HepG2 (cell line): ENCODE results near the gene AAMP. TPM values are rescaled to one million over a fixed set of nuclear protein-coding genes. Genes with fewer than 3 reads are reported as not detected.

Experiments used
- AGO2 ChIP-seq: fragments of 200-400 bp; formaldehyde crosslinking; optimal IDR thresholded peaks from 2 replicates; pipeline ENCODE3; 2017; ENCODE audit warnings: mild to moderate bottlenecking, low read depth, low read length, moderate library complexity
- BCL6 ChIP-seq: IDR thresholded peaks from 2 replicates; pipeline ENCODE4 v1.6.1; 2016; ENCODE audit warnings: missing genetic modification reagents, missing compliant biosample characterization
- EEA1 ChIP-seq: sonication (generic); formaldehyde crosslinking; IDR thresholded peaks from 2 replicates; pipeline ENCODE4 v1.5.1; 2020; ENCODE audit warnings: mild to moderate bottlenecking, missing genetic modification reagents, borderline replicate concordance
- FOXA1 ChIP-seq, 2 experiments: fragments of 450-650 bp in 1 of 2; sonication (generic) in 1 of 2; formaldehyde crosslinking in 1 of 2; IDR thresholded peaks; 2 replicates each; pipeline versions ENCODE4 v1.4.0 to v1.6.1; 2016 to 2020; ENCODE audit warnings: missing genetic modification reagents in 1 of 2
- FOXO1 ChIP-seq: sonication (generic); formaldehyde crosslinking; IDR thresholded peaks from 2 replicates; pipeline ENCODE4 v1.4.0; 2020; ENCODE audit warnings: missing genetic modification reagents
- GFI1 ChIP-seq: sonication (generic); formaldehyde crosslinking; IDR thresholded peaks from 2 replicates; pipeline ENCODE4 v1.5.0; 2020; ENCODE audit warnings: missing genetic modification reagents, mild to moderate bottlenecking, borderline replicate concordance
- RXRB ChIP-seq: IDR thresholded peaks from 2 replicates; pipeline ENCODE4 v1.6.1; 2016; ENCODE audit warnings: borderline replicate concordance, missing genetic modification reagents, missing compliant biosample characterization
- SOX5 ChIP-seq: IDR thresholded peaks from 2 replicates; pipeline ENCODE4 v1.6.1; 2016; ENCODE audit warnings: borderline replicate concordance
- ZFP82 ChIP-seq: sonication (generic); formaldehyde crosslinking; IDR thresholded peaks from 2 replicates; pipeline ENCODE4 v1.5.1; 2020; ENCODE audit warnings: mild to moderate bottlenecking, missing genetic modification reagents, borderline replicate concordance
- ZFX ChIP-seq: sonication (generic); formaldehyde crosslinking; IDR thresholded peaks from 2 replicates; pipeline ENCODE4 v1.4.0; 2020; ENCODE audit warnings: mild to moderate bottlenecking, low read depth, missing genetic modification reagents, moderate library complexity
- ZMYM3 ChIP-seq: sonication (generic); formaldehyde crosslinking; IDR thresholded peaks from 2 replicates; pipeline ENCODE4 v1.5.1; 2020; ENCODE audit warnings: mild to moderate bottlenecking, missing genetic modification reagents
- ZNF207 ChIP-seq: fragments of 450-650 bp; IDR thresholded peaks from 2 replicates; pipeline ENCODE4 v1.6.1; 2016; ENCODE audit warnings: antibody characterized with exemption, borderline replicate concordance
- ZNF432 ChIP-seq: sonication (generic); formaldehyde crosslinking; IDR thresholded peaks from 2 replicates; pipeline ENCODE4 v1.5.0; 2020; ENCODE audit warnings: missing genetic modification reagents, mild to moderate bottlenecking, borderline replicate concordance
- ZNF468 ChIP-seq: sonication (generic); formaldehyde crosslinking; IDR thresholded peaks from 2 replicates; pipeline ENCODE4 v1.8.0; 2022; ENCODE audit warnings: mild to moderate bottlenecking, moderate library complexity, missing genetic modification reagents
- ZNF674 ChIP-seq: sonication (generic); formaldehyde crosslinking; IDR thresholded peaks from 2 replicates; pipeline ENCODE4 v1.5.0; 2020; ENCODE audit warnings: low read depth, mild to moderate bottlenecking, missing genetic modification reagents
- polyA plus RNA-seq, 8 experiments: library from polyadenylated mRNA; depleted of rRNA in 3 of 8; stranded (reverse) in 7 of 8; unstranded in 1 of 8; fragments of >200 nt; fragmentation: Illumina TruSeq in 4 of 8; extraction: Trizol in 4 of 8; gene quantifications; 2 replicates each; pipeline versions ENCODE4 v1.2.1 to v1.2.3, GENCODE V29; 2011 to 2016; ENCODE audit warnings: low read depth in 4 of 8, missing spikeins in 1 of 8, mixed read lengths in 1 of 8; ENCODE audit not compliant: insufficient read depth in 1 of 8
- total RNA-seq, 5 experiments: library from RNA; depleted of rRNA; stranded (reverse); fragments of >200 nt; fragmentation: Illumina TruSeq; extraction: Trizol; gene quantifications; 2 replicates each; pipeline ENCODE4 v1.2.3, GENCODE V29; 2016; ENCODE audit warnings: low read depth in 1 of 5
- TF ChIP-seq, protein P1 (sequence below), 2 experiments: sonication (generic) in 1 of 2; formaldehyde crosslinking in 1 of 2; IDR thresholded peaks; 2 replicates each; pipeline versions ENCODE4 v1.4.0 to v1.6.1; 2018 to 2020; ENCODE audit warnings: missing genetic modification reagents in 2 of 2, borderline replicate concordance in 1 of 2, low read depth in 1 of 2, mild to moderate bottlenecking in 1 of 2, missing biosample characterization in 1 of 2
- TF ChIP-seq, protein P2 (sequence below): sonication (generic); formaldehyde crosslinking; IDR thresholded peaks from 2 replicates; pipeline ENCODE4 v1.9.0; 2021; ENCODE audit warnings: missing genetic modification reagents, borderline replicate concordance
- TF ChIP-seq, protein P3 (sequence below): sonication (generic); formaldehyde crosslinking; IDR thresholded peaks from 2 replicates; pipeline ENCODE4 v1.5.1; 2020; ENCODE audit warnings: missing genetic modification reagents, mild to moderate bottlenecking, borderline replicate concordance
- TF ChIP-seq, protein P4 (sequence below): sonication (generic); formaldehyde crosslinking; IDR thresholded peaks from 2 replicates; pipeline ENCODE4 v1.9.0; 2022; ENCODE audit warnings: low read depth, missing genetic modification reagents

AAMP gene
- total and polyA plus RNA-seq, 2 of the 13 experiments (the other 11 are each of a cell fraction or from before 2014, with no cell fraction given) = 110 to 186 TPM

DNA sequence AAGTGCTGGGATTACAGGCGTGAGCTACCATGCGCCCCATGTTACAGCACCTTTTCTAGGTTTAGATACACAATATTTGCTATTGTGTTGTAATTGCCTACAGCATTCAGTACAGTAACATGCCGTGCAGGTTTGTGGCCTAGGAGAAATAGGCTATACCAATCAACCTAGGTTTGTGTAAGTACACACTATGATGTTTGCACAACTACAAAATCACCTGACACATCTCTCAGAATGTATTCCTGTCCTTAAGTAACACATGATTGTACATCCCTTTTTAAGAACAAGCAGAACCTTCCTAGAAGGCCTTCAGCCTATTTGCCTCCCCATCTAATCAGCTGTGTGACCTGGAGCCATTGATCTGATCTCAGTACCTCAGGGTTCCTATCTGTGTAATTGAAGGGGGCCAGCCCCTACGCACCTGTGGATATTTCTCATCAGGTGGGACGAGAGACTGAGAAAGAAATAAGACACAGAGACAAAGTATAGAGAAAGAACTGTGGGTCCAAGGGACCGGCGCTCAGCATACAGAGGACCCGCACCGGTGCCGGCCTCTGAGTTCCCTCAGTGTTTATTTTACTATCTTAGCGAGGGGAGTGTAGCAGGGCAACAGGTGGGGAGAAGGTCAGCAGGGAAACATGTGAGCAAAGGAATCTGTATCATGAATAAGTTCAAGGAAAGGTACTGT, 41.1 kb upstream of the AAMP start (continued):
- TF ChIP-seq, protein P1, sequence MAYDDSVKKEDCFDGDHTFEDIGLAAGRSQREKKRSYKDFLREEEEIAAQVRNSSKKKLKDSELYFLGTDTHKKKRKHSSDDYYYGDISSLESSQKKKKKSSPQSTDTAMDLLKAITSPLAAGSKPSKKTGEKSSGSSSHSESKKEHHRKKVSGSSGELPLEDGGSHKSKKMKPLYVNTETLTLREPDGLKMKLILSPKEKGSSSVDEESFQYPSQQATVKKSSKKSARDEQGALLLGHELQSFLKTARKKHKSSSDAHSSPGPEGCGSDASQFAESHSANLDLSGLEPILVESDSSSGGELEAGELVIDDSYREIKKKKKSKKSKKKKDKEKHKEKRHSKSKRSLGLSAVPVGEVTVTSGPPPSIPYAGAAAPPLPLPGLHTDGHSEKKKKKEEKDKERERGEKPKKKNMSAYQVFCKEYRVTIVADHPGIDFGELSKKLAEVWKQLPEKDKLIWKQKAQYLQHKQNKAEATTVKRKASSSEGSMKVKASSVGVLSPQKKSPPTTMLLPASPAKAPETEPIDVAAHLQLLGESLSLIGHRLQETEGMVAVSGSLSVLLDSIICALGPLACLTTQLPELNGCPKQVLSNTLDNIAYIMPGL (CRISPR knock-in tag; IDR thresholded peaks at IDR 0.05; ENCODE audit: borderline replicate concordance in 1 of 2, low read depth in 1 of 2) = 0 out of 4 replicates have a peak, but pooled peaks of 1 of the 2 experiments have one; percentile 25
- peak; percentile 15; the same call in 1 of the 2 replicates for TF ChIP-seq FOXO1 (CRISPR knock-in tag)
- no peak for TF ChIP-seq ZNF468
- TF ChIP-seq ZMYM3 (CRISPR knock-in tag) = 0 out of 2 replicates have a peak, but pooled peaks have one; percentile 27
- TF ChIP-seq ZNF674 (CRISPR knock-in tag) = no peak
- TF ChIP-seq GFI1 (CRISPR knock-in tag) = no peak
- TF ChIP-seq AGO2 = no peak
- no peak for TF ChIP-seq ZNF207
- 0 out of 2 replicates have a peak, but pooled peaks have one; percentile 14 for TF ChIP-seq SOX5
- TF ChIP-seq EEA1 (CRISPR knock-in tag) = no peak
- TF ChIP-seq, protein P2, sequence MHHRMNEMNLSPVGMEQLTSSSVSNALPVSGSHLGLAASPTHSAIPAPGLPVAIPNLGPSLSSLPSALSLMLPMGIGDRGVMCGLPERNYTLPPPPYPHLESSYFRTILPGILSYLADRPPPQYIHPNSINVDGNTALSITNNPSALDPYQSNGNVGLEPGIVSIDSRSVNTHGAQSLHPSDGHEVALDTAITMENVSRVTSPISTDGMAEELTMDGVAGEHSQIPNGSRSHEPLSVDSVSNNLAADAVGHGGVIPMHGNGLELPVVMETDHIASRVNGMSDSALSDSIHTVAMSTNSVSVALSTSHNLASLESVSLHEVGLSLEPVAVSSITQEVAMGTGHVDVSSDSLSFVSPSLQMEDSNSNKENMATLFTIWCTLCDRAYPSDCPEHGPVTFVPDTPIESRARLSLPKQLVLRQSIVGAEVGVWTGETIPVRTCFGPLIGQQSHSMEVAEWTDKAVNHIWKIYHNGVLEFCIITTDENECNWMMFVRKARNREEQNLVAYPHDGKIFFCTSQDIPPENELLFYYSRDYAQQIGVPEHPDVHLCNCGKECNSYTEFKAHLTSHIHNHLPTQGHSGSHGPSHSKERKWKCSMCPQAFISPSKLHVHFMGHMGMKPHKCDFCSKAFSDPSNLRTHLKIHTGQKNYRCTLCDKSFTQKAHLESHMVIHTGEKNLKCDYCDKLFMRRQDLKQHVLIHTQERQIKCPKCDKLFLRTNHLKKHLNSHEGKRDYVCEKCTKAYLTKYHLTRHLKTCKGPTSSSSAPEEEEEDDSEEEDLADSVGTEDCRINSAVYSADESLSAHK (CRISPR knock-in tag) = 0 out of 2 replicates have a peak, but pooled peaks have one; percentile 32
- TF ChIP-seq, protein P3, sequence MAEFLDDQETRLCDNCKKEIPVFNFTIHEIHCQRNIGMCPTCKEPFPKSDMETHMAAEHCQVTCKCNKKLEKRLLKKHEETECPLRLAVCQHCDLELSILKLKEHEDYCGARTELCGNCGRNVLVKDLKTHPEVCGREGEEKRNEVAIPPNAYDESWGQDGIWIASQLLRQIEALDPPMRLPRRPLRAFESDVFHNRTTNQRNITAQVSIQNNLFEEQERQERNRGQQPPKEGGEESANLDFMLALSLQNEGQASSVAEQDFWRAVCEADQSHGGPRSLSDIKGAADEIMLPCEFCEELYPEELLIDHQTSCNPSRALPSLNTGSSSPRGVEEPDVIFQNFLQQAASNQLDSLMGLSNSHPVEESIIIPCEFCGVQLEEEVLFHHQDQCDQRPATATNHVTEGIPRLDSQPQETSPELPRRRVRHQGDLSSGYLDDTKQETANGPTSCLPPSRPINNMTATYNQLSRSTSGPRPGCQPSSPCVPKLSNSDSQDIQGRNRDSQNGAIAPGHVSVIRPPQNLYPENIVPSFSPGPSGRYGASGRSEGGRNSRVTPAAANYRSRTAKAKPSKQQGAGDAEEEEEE (CRISPR knock-in tag) = no peak
- no peak for TF ChIP-seq FOXA1 (IDR thresholded peaks at IDR 0.05)
- 0 out of 2 replicates have a peak, but pooled peaks have one; percentile 36 for TF ChIP-seq FOXA1 (CRISPR knock-in tag; IDR thresholded peaks at IDR 0.05)
- peak; percentile 58 for TF ChIP-seq RXRB
- TF ChIP-seq, protein P4, sequence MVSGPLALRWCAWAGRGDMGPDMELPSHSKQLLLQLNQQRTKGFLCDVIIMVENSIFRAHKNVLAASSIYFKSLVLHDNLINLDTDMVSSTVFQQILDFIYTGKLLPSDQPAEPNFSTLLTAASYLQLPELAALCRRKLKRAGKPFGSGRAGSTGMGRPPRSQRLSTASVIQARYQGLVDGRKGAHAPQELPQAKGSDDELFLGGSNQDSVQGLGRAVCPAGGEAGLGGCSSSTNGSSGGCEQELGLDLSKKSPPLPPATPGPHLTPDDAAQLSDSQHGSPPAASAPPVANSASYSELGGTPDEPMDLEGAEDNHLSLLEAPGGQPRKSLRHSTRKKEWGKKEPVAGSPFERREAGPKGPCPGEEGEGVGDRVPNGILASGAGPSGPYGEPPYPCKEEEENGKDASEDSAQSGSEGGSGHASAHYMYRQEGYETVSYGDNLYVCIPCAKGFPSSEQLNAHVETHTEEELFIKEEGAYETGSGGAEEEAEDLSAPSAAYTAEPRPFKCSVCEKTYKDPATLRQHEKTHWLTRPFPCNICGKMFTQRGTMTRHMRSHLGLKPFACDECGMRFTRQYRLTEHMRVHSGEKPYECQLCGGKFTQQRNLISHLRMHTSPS (CRISPR knock-in tag) = no peak
- peak; percentile 74; the same call in 1 of the 2 replicates for TF ChIP-seq BCL6 (CRISPR knock-in tag)
- peak; percentile 66 for TF ChIP-seq ZFX (CRISPR knock-in tag)
- no peak for TF ChIP-seq ZFP82
- TF ChIP-seq ZNF432 (CRISPR knock-in tag) = no peak
